GM15510 (cell line): ENCODE measurements around the gene UBAP1.

Experiments
- POLR2A ChIP-seq: IDR thresholded peaks from 3 replicates; pipeline ENCODE4 v1.6.1; 2011; ENCODE audit warnings: borderline replicate concordance; ENCODE audit not compliant: insufficient read length; ENCODE audit errors: extremely low read depth

Gene UBAP1

DNA sequence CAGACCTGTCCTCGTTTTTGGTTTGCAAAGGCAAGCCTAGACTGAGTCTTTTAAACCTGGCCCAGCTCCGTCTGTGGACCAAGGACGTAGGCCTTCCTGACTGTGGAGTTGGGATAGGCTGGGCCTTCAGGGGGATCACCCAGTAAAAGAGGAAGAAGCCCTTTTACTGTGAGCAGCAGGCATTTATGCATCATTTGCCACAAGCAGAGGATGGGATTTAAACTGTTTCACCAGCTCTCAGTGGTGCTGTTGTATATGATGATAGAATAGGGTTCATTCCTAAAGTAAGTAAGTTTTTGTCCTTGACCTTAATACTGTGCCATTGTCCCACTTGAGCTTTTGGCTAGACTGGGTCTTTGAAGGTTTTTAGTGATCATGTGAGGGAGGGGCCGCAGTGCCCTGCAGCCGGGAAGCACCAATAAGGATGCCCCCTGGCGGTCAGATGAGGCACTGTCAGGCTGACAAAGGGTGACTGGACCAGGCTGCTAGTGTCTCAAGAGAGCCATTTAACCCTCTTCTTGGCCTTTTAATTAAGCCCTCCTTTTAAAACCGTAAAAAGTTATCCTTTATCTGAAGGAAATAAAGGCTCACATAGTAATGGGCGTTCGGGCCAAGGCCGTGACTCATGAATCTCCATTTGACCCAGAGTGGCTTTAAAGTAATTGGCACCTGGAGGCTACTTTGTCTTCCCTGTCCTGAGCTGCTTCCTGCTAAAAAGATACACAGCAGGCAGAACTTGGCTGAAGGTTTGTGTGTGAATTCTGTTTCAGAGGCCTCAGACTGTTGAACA, 74.0 kb downstream of the UBAP1 start:
- TF ChIP-seq POLR2A: no peak

DNA sequence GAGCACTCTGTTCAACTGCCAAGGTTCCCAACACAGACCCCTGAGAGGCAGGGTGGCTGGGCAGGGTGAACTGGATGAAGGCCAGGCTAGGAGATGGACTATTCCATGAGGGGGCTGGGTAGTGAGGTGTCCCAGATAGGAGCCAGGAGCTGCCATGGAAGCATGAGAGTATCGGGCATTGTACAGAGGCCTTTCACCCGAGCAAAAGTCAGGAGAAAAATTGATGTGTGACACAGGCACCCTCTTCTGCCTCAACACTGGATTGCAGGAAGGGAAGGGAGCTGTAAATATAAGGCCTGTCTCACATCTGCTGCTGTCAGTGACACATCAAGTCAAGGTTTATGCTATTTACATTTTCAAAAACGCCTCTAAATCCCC, 74.6 kb downstream of the UBAP1 start:
- no peak for TF ChIP-seq POLR2A

- TF ChIP-seq POLR2A: no peak
Observed at GRCh38 chr9:34254141-34254913, 75.5 kb downstream of the UBAP1 start.

- TF ChIP-seq POLR2A: no peak
Observed at GRCh38 chr9:34254966-34255825, 76.4 kb downstream of the UBAP1 start.

DNA sequence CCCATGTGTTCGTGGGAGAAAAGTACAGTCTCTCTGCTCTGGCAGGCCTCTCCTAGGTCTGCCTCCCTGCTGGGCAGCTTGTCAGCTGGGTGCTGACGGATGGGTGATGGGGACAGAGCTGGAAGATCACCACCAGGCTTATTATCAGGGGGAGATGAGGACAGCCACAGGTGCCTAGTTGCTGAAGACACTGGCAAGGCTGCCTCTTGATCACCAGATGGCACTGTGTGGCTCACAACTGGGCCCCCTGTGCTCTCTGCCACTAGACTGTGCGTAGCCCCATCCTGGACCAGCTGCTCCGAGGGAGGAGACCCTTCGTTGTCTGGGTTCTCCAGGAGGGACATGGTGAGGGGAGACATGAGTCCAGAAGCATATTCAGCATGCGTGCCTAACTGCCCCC, 77.3 kb downstream of the UBAP1 start:
- TF ChIP-seq POLR2A: no peak

GRCh38 chr9:34256987-34257585, 78.2 kb downstream of the UBAP1 start:
- TF ChIP-seq POLR2A: no peak

DNA sequence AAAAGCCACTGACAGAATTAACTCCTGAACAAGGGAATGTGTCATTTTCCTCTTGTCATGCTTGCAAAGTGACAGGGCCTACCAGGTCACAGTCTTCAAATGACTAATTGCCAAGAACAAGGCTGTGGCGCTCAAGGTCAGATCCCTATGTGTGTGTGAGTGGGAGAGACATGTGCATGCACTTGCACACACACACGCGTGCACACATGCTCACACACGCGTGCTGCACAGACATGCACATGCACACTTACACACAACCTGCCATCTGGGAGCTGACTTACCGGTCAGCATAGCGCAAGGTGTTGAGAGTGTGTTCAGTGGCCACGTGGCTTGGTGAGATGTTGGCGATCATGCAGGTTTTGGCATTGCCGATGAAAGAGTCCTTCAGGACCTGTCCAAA, 80.5 kb downstream of the UBAP1 start:
- no peak for TF ChIP-seq POLR2A

DNA sequence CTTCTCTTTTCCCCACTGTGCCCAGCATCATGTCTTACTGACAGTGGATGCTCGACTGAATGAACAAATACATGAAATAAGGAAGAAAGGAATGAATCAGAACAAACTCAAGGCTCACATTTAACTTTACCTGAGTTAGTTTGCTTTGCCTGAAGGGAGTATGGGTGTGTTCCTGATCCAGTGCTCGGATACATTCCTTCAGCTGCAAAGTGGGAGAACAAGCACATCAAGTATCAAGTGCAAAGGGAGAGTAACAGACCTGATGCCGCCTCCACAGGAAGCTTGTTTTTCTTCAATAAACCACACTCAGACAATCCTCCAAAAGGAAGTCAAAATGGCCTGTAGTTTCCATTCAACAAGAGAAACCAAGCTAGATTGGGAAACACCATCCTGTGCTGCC, 84.1 kb downstream of the UBAP1 start:
- TF ChIP-seq POLR2A: no peak

- no peak for TF ChIP-seq POLR2A
Observed at GRCh38 chr9:34267660-34268059, 88.8 kb downstream of the UBAP1 start.

- no peak for TF ChIP-seq POLR2A
Observed at GRCh38 chr9:34271265-34272006, 92.6 kb downstream of the UBAP1 start.

- no peak for TF ChIP-seq POLR2A
Observed at GRCh38 chr9:34272101-34272541, 93.3 kb downstream of the UBAP1 start.

DNA sequence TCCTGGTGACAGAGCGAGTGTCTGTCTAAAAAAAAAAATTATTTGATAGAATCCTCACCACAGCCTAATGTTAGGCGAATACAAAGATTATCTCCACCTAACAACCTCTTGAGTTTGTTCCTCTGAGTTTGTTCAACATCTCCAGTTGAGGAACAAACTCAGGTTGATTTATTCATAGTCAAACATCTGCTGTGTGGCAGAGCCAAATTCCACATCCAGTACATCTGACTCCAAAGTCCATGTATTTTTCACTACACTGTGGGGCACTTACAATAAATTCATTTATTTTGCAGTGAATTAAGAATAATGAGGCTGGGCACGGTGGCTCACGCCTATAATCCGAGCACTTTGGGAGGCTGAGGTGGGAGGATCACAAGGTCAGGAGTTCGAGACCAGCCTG, 97.0 kb downstream of the UBAP1 start:
- TF ChIP-seq POLR2A: no peak

DNA sequence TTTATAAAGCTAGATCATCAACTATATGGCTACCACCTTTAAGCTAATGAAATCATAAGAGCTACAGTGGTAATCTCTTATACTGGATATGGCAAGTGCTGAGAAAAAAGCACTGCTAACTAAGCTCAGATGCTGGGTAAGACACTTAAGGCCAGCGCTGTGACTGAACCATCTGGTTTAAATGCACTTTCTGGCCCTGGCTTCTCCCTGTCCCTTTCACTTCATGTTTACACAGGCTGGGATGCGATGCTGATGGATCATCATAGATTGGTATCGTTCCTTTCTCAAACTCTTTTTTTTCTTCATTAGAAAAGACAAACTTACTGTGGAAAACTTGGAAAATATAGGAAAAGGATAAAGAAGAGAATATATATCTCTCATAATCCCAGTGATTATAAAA, 97.9 kb downstream of the UBAP1 start:
- no peak for TF ChIP-seq POLR2A

- no peak for TF ChIP-seq POLR2A
Observed at GRCh38 chr9:34279411-34279810, 100.6 kb downstream of the UBAP1 start.

DNA sequence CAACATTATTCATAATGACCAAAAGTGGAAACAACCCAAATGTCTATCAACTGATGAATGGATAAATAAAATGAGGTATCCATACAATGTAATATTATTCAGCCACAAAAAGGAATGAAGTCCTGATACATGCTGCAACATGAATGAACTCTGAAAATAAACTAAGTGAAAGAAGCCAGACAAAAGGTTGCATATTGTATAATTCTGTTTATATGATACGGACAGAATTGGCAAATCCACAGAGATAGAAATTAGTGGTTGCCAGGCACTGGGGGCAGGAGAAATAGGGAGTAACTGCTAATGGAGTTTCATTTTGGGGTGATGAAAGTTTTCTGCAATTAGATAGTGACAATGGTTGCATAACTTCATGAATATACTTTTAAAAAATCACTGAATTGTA, 103.3 kb downstream of the UBAP1 start:
- no peak for TF ChIP-seq POLR2A

GRCh38 chr9:34289159-34289558, 110.3 kb downstream of the UBAP1 start:
- no peak for TF ChIP-seq POLR2A
